Gastrocnemius medialis (tissue), 4 donors: ENCODE results near the gene SYNJ2. TPM values are rescaled to one million over a fixed set of nuclear protein-coding genes. Genes with fewer than 3 reads are reported as not detected.

Source experiments
- ATAC-seq, 2 donors: fragments of 150-250 bp; one replicate each; pipeline ENCODE4 v1.9.1; 2016
- DNase-seq, 2 donors: peaks; one replicate each; pipeline ENCODE4 v3.0.0-alpha.2; 2019
- H3K27ac ChIP-seq, 4 donors: fragments of 200-600 bp; sonication (generic); 1 replicate in 1 of 4; 2 replicates in 3 of 4; pipeline ENCODE4 v1.5.1; 2016 to 2018; ENCODE audit warnings: mild to moderate bottlenecking in 2 of 4, moderate library complexity in 1 of 4
- H3K27me3 ChIP-seq, 3 donors: fragments of 200-600 bp; sonication (generic) in 2 of 3; 1 replicate in 1 of 3; 2 replicates in 2 of 3; pipeline versions ENCODE4 v1.5.1 to v1.6.0; 2016 to 2019; ENCODE audit warnings: mild to moderate bottlenecking in 1 of 3, moderate library complexity in 1 of 3
- H3K36me3 ChIP-seq, 2 donors: fragments of 200-600 bp; sonication (generic) in 1 of 2; one replicate each; pipeline ENCODE4 v1.5.1; 2017 to 2018
- H3K4me1 ChIP-seq, 2 donors: fragments of 200-600 bp; sonication (generic) in 1 of 2; one replicate each; pipeline ENCODE4 v1.5.1; 2016 to 2017; ENCODE audit warnings: mild to moderate bottlenecking in 2 of 2
- H3K4me3 ChIP-seq, 4 donors: fragments of 200-600 bp; sonication (generic) in 3 of 4; 1 replicate in 1 of 4; 2 replicates in 3 of 4; pipeline ENCODE4 v1.5.1; 2016 to 2019; ENCODE audit warnings: mild to moderate bottlenecking in 2 of 4
- H3K9me3 ChIP-seq, 3 donors: fragments of 200-600 bp; sonication (generic) in 2 of 3; 1 replicate in 1 of 3; 2 replicates in 2 of 3; pipeline ENCODE4 v1.5.1; 2016 to 2019
- POLR2A ChIP-seq, 2 donors: fragments of 450-650 bp; IDR thresholded peaks; one replicate each; pipeline ENCODE4 v1.6.1; 2017; ENCODE audit warnings: antibody characterized with exemption in 2 of 2, mild to moderate bottlenecking in 2 of 2, moderate library complexity in 2 of 2
- in situ Hi-C, 4 donors: fragments of 200-750 bp; cut with MboI; loops; one replicate each; pipeline versions ENCODE4 v1.15.0 to v1.8.0; 2017; ENCODE audit warnings: low sequenced_read_pairs in 4 of 4
- intact Hi-C: fragments of 100-400 bp; cut with DNase I; formaldehyde crosslinking; loops from one replicate; pipeline ENCODE4 v1.15.1; 2023; ENCODE audit warnings: low total_unique reads
- total RNA-seq, 4 donors: library from RNA; depleted of rRNA; stranded (reverse); fragments of >200 nt; gene quantifications; one replicate each; pipeline versions ENCODE4 v1.1.0 to v1.2.3, GENCODE V29; 2016
- TF ChIP-seq, protein P1 (sequence below), 5 experiments: fragments of 450-650 bp in 3 of 5; fragments of 200-600 bp in 2 of 5; sonication (generic) in 2 of 5; IDR thresholded peaks in 4 of 5; conservative IDR thresholded peaks in 1 of 5; 1 replicate in 4 of 5; 2 replicates in 1 of 5; pipeline ENCODE4 v1.5.1; 2016 to 2019; ENCODE audit warnings: antibody characterized with exemption in 5 of 5, mild to moderate bottlenecking in 3 of 5, moderate library complexity in 3 of 5

SYNJ2 gene
- total RNA-seq, 4 donors from 2014 or later: 3.9 to 17.0 (median 7.0) TPM

DNA sequence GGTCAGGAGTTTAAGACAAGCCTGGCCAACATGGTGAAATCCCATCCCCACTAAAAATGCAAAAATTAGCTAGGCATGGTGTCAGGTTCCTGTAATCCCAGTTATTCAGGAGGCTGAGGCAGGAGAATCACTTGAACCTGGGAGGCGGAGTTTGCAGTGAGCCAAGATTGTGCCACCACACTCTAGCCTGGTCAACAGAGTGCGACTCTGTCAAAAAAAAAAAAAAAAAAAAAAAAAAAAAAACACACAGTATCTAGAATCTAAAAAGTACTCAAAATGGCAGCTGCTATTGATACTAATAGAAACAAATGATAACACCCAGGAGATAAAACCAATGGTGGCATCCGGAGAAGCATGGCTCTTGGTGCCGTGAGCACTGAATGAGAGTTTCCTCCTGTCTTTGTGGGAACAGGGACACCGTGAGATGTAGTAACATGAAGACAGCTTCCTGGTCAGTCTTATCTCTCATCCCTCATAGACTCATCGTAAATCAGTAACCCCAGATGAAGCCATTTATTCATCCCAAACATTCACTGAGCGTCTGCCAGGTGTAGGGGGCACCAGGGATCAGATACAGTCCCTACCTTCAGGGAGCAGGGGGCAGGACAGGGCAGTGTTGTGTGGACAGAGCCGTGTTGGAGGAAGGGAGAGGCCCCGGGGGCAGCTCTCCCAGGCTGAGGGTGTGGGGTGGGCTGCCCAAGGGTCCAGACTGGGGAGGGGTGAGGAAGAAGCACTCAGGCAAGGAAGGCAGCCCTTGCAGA lies 66.1 kb downstream of the SYNJ2 start:
- Histone ChIP-seq H3K4me3 (no peak overlapping the region), H3K27ac (peak overlapping the region; percentile 93 to 99 (median 96)), H3K36me3 (no peaks in the 10 kb centered on the region), H3K27me3 (no peaks in the 10 kb centered on the region), H3K4me1 (peaks cover 24 to 53% of the 10 kb centered on the region in 2 donors), H3K9me3 (no peaks in the 10 kb centered on the region)
- TF ChIP-seq POLR2A (IDR thresholded peaks at IDR 0.05): no peak
- TF ChIP-seq, protein P1, sequence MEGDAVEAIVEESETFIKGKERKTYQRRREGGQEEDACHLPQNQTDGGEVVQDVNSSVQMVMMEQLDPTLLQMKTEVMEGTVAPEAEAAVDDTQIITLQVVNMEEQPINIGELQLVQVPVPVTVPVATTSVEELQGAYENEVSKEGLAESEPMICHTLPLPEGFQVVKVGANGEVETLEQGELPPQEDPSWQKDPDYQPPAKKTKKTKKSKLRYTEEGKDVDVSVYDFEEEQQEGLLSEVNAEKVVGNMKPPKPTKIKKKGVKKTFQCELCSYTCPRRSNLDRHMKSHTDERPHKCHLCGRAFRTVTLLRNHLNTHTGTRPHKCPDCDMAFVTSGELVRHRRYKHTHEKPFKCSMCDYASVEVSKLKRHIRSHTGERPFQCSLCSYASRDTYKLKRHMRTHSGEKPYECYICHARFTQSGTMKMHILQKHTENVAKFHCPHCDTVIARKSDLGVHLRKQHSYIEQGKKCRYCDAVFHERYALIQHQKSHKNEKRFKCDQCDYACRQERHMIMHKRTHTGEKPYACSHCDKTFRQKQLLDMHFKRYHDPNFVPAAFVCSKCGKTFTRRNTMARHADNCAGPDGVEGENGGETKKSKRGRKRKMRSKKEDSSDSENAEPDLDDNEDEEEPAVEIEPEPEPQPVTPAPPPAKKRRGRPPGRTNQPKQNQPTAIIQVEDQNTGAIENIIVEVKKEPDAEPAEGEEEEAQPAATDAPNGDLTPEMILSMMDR (IDR thresholded peaks at IDR 0.05 in 4 of 5, conservative IDR thresholded peaks at IDR 0.05 in 1 of 5): no peak
- DNase-seq: no peak
- in situ Hi-C loops (no loop called here), intact Hi-C loops (loop anchor here (10.0 kb wide), 2 partner anchors 597 to 1077 kb away; partner anchors contain the start of gene DYNLT1)
- no peak for ATAC-seq

DNA sequence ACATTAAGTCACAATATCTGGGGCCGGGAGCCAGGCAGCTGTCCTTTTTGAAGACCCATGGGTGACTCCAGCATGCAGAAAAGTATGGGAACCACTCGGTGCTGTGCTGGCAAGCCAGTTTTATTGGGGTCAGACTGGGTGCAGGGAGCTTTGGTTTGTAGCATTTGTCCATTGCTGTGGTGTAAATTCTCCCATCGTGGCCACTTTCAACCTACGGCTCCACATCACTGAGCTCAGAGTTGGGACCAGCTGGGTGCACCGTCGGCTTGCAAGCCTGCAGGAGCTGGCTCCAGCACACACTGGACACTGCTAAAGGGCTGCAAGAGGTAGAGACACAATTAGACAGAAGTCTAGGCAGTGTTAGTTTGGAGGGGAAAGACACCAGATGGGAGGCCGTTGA lies 66.9 kb downstream of the SYNJ2 start:
- H3K36me3 ChIP-seq: no peaks in the 10 kb centered on the region
- no peak for DNase-seq
- ATAC-seq: no peak
- intact Hi-C loops: loop anchor here (10.0 kb wide), 2 partner anchors 596 to 1076 kb away; partner anchors contain the start of gene DYNLT1
- H3K27ac ChIP-seq: peak overlapping the region; percentile 93 to 99 (median 96)
- H3K4me1 ChIP-seq: peaks cover 24 to 53% of the 10 kb centered on the region in 2 donors
- H3K9me3 ChIP-seq: no peaks in the 10 kb centered on the region
- in situ Hi-C loops: no loop called here
- TF ChIP-seq, protein P1 (IDR thresholded peaks at IDR 0.05 in 4 of 5, conservative IDR thresholded peaks at IDR 0.05 in 1 of 5): no peak
- no peak for TF ChIP-seq POLR2A (IDR thresholded peaks at IDR 0.05)
- no peaks in the 10 kb centered on the region for H3K27me3 ChIP-seq
- no peak overlapping the region for H3K4me3 ChIP-seq

GRCh38 chr6:158049055-158050028 lies 67.7 kb downstream of the SYNJ2 start:
- ATAC-seq (no peak), DNase-seq (no peak)
- H3K36me3 ChIP-seq: no peaks in the 10 kb centered on the region
- H3K4me3 ChIP-seq: no peak overlapping the region
- H3K27ac ChIP-seq: peak overlapping the region in 3 of 4 donors; percentile 95 to 99 (median 97)
- H3K27me3 ChIP-seq: no peaks in the 10 kb centered on the region
- TF ChIP-seq POLR2A (IDR thresholded peaks at IDR 0.05): no peak
- TF ChIP-seq, protein P1 (IDR thresholded peaks at IDR 0.05 in 4 of 5, conservative IDR thresholded peaks at IDR 0.05 in 1 of 5): no peak
- H3K9me3 ChIP-seq: no peaks in the 10 kb centered on the region
- in situ Hi-C loops: no loop called here
- peaks cover 23 to 52% of the 10 kb centered on the region in 2 donors for H3K4me1 ChIP-seq
- intact Hi-C loops: loop anchor here (10.0 kb wide), 2 partner anchors 595 to 1075 kb away; partner anchors contain the start of gene DYNLT1

DNA sequence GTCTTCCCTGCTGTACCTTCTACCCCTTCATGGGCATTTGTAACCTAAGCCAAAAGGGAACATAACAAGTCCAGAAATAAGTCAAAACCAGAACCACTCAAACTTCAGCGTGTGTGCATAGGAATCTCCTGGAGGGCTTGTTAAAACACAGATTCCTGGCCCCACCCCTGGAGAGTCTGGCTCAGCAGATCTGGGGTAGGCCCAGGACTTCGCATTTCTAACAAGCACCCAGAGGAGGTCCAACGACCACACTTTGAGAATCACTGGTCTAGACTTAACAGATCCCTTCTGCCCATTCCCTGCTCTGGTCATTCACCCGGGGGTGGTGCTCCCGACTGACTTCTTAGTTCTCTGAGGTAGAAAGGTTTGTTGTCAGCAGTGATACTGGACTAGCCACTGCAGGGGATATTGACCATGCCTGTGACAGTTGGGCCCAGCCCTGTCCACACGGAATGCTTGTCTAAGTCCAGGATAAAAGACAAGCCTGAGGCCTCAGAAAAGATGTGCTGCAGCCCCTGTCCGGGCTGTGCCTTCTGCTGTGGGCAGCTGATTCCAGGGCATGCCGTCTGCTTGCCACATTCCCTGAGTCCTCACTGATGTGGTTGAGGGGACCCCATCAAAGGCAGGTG lies 68.6 kb downstream of the SYNJ2 start:
- peaks cover 20 to 43% of the 10 kb centered on the region in 2 donors for H3K4me1 ChIP-seq
- in situ Hi-C loops (no loop called here), intact Hi-C loops (no loop called here)
- no peaks in the 10 kb centered on the region for H3K9me3 ChIP-seq
- H3K4me3 ChIP-seq: no peak overlapping the region
- no peak for DNase-seq
- H3K36me3 ChIP-seq: no peaks in the 10 kb centered on the region
- peak overlapping the region; percentile 52 to 99 (median 72) for H3K27ac ChIP-seq
- no peaks in the 10 kb centered on the region for H3K27me3 ChIP-seq
- no peak for TF ChIP-seq POLR2A (IDR thresholded peaks at IDR 0.05)
- TF ChIP-seq, protein P1 (IDR thresholded peaks at IDR 0.05 in 4 of 5, conservative IDR thresholded peaks at IDR 0.05 in 1 of 5): no peak
- ATAC-seq: no peak
